H1 (cell line): ENCODE data around the gene SMTNL2. TPM values are rescaled to one million over a fixed set of nuclear protein-coding genes. Genes with fewer than 3 reads are reported as not detected.

ENCODE experiments used
- CTCF ChIA-PET: fragments of 300-600 bp; sonication (Branson Sonifier 250); formaldehyde crosslinking; loops from one replicate; lab custom pipeline; 2021; ENCODE audit not compliant: partially characterized antibody; lab: Charles Lee
- POLR2A ChIA-PET: fragments of 300-600 bp; sonication (Branson Sonifier 250); formaldehyde crosslinking; loops from one replicate; lab custom pipeline; 2021; ENCODE audit warnings: inconsistent platforms; ENCODE audit not compliant: partially characterized antibody; lab: Charles Lee
- DNase-seq, 2 experiments: peaks; one replicate each; pipeline versions ENCODE4 v3.0.0 to v3.0.0-alpha.2; 2010 to 2022; ENCODE audit warnings: low spot score in 2 of 2, low read depth in 1 of 2, mixed read lengths in 1 of 2
- FAIRE-seq: peaks from 2 replicates; lab custom pipeline; 2011; peaks lifted over from hg19 to GRCh38; lab: Jason Lieb, UNC
- H2AFZ ChIP-seq: 2 replicates; pipeline ENCODE4 v1.8.1; 2012; ENCODE audit warnings: low read length, inconsistent platforms
- H2AK5ac ChIP-seq: 2 replicates; pipeline ENCODE4 v1.6.1; 2013; ENCODE audit warnings: low read depth, low read length
- H2BK120ac ChIP-seq: replicated peaks from 2 replicates; pipeline ENCODE3; 2013; ENCODE audit warnings: low read depth, low read length, inconsistent platforms
- H2BK12ac ChIP-seq: 2 replicates; pipeline ENCODE4 v1.6.1; 2013; ENCODE audit warnings: low read depth, low read length
- H2BK15ac ChIP-seq: 2 replicates; pipeline ENCODE4 v1.6.1; 2013; ENCODE audit warnings: low read length
- H2BK20ac ChIP-seq: 2 replicates; pipeline ENCODE4 v1.6.1; 2013; ENCODE audit warnings: low read length
- H2BK5ac ChIP-seq: 2 replicates; pipeline ENCODE4 v1.6.1; 2013; ENCODE audit warnings: low read depth, low read length
- H3K14ac ChIP-seq: 2 replicates; pipeline ENCODE4 v1.6.1; 2013; ENCODE audit warnings: inconsistent platforms; ENCODE audit not compliant: insufficient read length
- H3K18ac ChIP-seq: 2 replicates; pipeline ENCODE4 v1.6.1; 2013; ENCODE audit warnings: low read length; ENCODE audit errors: extremely low read depth
- H3K23ac ChIP-seq: 2 replicates; pipeline ENCODE4 v1.6.1; 2013; ENCODE audit warnings: inconsistent platforms; ENCODE audit not compliant: insufficient read length
- H3K23me2 ChIP-seq: 2 replicates; pipeline ENCODE4 v1.6.1; 2013; ENCODE audit warnings: low read depth, low read length
- H3K27ac ChIP-seq: 2 replicates; pipeline ENCODE4 v1.6.1; 2011; ENCODE audit warnings: low read depth, low read length, inconsistent platforms
- H3K27me3 ChIP-seq, 4 experiments: replicated peaks in 1 of 4; 1 replicate in 1 of 4; 2 replicates in 3 of 4; pipeline versions ENCODE4 v1.6.1 to v1.8.1; 2011 to 2013; ENCODE audit warnings: low read length in 3 of 4, mild to moderate bottlenecking in 3 of 4, inconsistent platforms in 2 of 4, mixed read lengths in 2 of 4, moderate library complexity in 1 of 4; ENCODE audit not compliant: control insufficient read depth in 3 of 4, insufficient read depth in 3 of 4; ENCODE audit errors: extremely low read depth in 1 of 4
- H3K36me3 ChIP-seq, 4 experiments: 2 replicates each; pipeline versions ENCODE4 v1.6.1 to v1.8.1; 2011 to 2013; ENCODE audit warnings: mild to moderate bottlenecking in 4 of 4, low read length in 3 of 4, moderate library complexity in 2 of 4, control low read depth in 1 of 4, inconsistent platforms in 1 of 4; ENCODE audit not compliant: insufficient read depth in 4 of 4, control insufficient read depth in 2 of 4
- H3K4ac ChIP-seq: replicated peaks from 2 replicates; pipeline ENCODE3; 2013; ENCODE audit warnings: low read length, low read depth, mixed read lengths, inconsistent platforms; ENCODE audit not compliant: insufficient read length
- H3K4me1 ChIP-seq, 4 experiments: replicated peaks in 1 of 4; 1 replicate in 1 of 4; 2 replicates in 3 of 4; pipeline versions ENCODE4 v1.6.1 to v1.8.1; 2011 to 2013; ENCODE audit warnings: low read length in 3 of 4, inconsistent platforms in 2 of 4, mixed read lengths in 1 of 4; ENCODE audit not compliant: insufficient read depth in 4 of 4, control insufficient read depth in 3 of 4
- H3K4me2 ChIP-seq, 2 experiments: 2 replicates each; pipeline versions ENCODE4 v1.6.1 to v1.8.1; 2011 to 2013; ENCODE audit warnings: low read depth in 2 of 2, low read length in 2 of 2, control low read depth in 1 of 2, inconsistent platforms in 1 of 2, mild to moderate bottlenecking in 1 of 2; ENCODE audit not compliant: insufficient read depth in 1 of 2
- H3K4me3 ChIP-seq, 4 experiments: fragments of 200-600, 300-600 bp in 1 of 4; sonication (generic), shearing (Covaris generic), sonication (Bioruptor Twin) in 1 of 4; 2 replicates each; pipeline versions ENCODE4 v1.5.1 to v1.8.1; 2011 to 2016; ENCODE audit warnings: low read length in 4 of 4, low read depth in 3 of 4, control low read depth in 2 of 4, inconsistent platforms in 2 of 4, mild to moderate bottlenecking in 2 of 4, mixed read lengths in 1 of 4, moderate library complexity in 1 of 4; ENCODE audit not compliant: insufficient read depth in 2 of 4; ENCODE audit errors: extremely low read depth in 1 of 4
- H3K56ac ChIP-seq: replicated peaks from 2 replicates; pipeline ENCODE3; 2013; ENCODE audit warnings: low read depth, mild to moderate bottlenecking, mixed read lengths, low read length, inconsistent platforms; ENCODE audit not compliant: insufficient read length
- H3K79me1 ChIP-seq: 2 replicates; pipeline ENCODE4 v1.6.1; 2013; ENCODE audit warnings: low read depth, low read length, control low read depth
- H3K79me2 ChIP-seq, 2 experiments: 2 replicates each; pipeline versions ENCODE4 v1.6.1 to v1.8.1; 2012 to 2013; ENCODE audit warnings: low read length in 2 of 2, mild to moderate bottlenecking in 2 of 2, inconsistent platforms in 1 of 2; ENCODE audit not compliant: insufficient read depth in 2 of 2, control insufficient read depth in 1 of 2
- H3K9ac ChIP-seq, 4 experiments: replicated peaks in 1 of 4; 1 replicate in 1 of 4; 2 replicates in 3 of 4; pipeline versions ENCODE4 v1.6.1 to v1.8.1; 2011 to 2013; ENCODE audit warnings: low read depth in 3 of 4, low read length in 3 of 4, control low read depth in 2 of 4, mild to moderate bottlenecking in 2 of 4, moderate library complexity in 2 of 4, inconsistent platforms in 1 of 4; ENCODE audit errors: extremely low read depth in 1 of 4
- H3K9me3 ChIP-seq, 2 experiments: 2 replicates each; pipeline versions ENCODE4 v1.6.1 to v1.8.1; 2012 to 2013; ENCODE audit warnings: mild to moderate bottlenecking in 2 of 2, moderate library complexity in 2 of 2, control low read depth in 1 of 2, inconsistent platforms in 1 of 2, low read depth in 1 of 2, low read length in 1 of 2, mixed read lengths in 1 of 2; ENCODE audit not compliant: insufficient read depth in 2 of 2
- H4K20me1 ChIP-seq, 2 experiments: replicated peaks in 1 of 2; 2 replicates each; pipeline versions ENCODE3 to v1.8.1; 2011 to 2013; ENCODE audit warnings: inconsistent platforms in 2 of 2, low read length in 2 of 2, mild to moderate bottlenecking in 1 of 2; ENCODE audit not compliant: insufficient read depth in 2 of 2, control insufficient read depth in 1 of 2
- H4K5ac ChIP-seq: 2 replicates; pipeline ENCODE4 v1.6.1; 2013; ENCODE audit warnings: low read length, low read depth, mixed read lengths, inconsistent platforms; ENCODE audit not compliant: insufficient read length
- H4K8ac ChIP-seq: 2 replicates; pipeline ENCODE4 v1.8.0; 2013; ENCODE audit warnings: mild to moderate bottlenecking, moderate library complexity, low read length, inconsistent platforms; ENCODE audit not compliant: insufficient read depth; ENCODE audit errors: extremely low read depth
- H4K91ac ChIP-seq: replicated peaks from 2 replicates; pipeline ENCODE3; 2013; ENCODE audit warnings: low read length, mixed read lengths, inconsistent platforms; ENCODE audit not compliant: insufficient read length
- ASH2L ChIP-seq: fragments of 200-600, 300-600 bp; sonication (generic); IDR thresholded peaks from one replicate; pipeline ENCODE4 v1.7.1; 2017; ENCODE audit warnings: low read length
- EGR1 ChIP-seq: IDR thresholded peaks from 2 replicates; pipeline ENCODE4 v1.6.1; 2011; ENCODE audit warnings: low read depth, low read length, borderline replicate concordance
- HDAC2 ChIP-seq, 2 experiments: fragments of 300-600 bp in 1 of 2; sonication (generic) in 1 of 2; IDR thresholded peaks; 2 replicates each; pipeline ENCODE4 v1.6.1; 2011 to 2012; ENCODE audit warnings: low read depth in 2 of 2, low read length in 2 of 2, mild to moderate bottlenecking in 2 of 2, moderate library complexity in 2 of 2, borderline replicate concordance in 1 of 2, inconsistent platforms in 1 of 2
- MAFK ChIP-seq: IDR thresholded peaks from 2 replicates; pipeline ENCODE4 v1.6.1; 2012; ENCODE audit warnings: low read depth, mild to moderate bottlenecking, improper control_type of control experiment, low read length
- MAX ChIP-seq: IDR thresholded peaks from 2 replicates; pipeline ENCODE4 v1.6.1; 2012; ENCODE audit warnings: inconsistent platforms
- RBBP5 ChIP-seq: IDR thresholded peaks from 2 replicates; pipeline ENCODE4 v1.7.1; 2012; ENCODE audit warnings: low read depth, mild to moderate bottlenecking, inconsistent platforms, low read length, moderate library complexity, borderline replicate concordance
- SP2 ChIP-seq: IDR thresholded peaks from 2 replicates; pipeline ENCODE4 v1.6.1; 2012; ENCODE audit warnings: mild to moderate bottlenecking, low read length, inconsistent platforms
- SUZ12 ChIP-seq: fragments of 200-600 bp; sonication (generic); IDR thresholded peaks from 2 replicates; pipeline ENCODE4 v1.6.1; 2012; ENCODE audit warnings: mild to moderate bottlenecking, inconsistent platforms, low read length, moderate library complexity, mixed read lengths
- TAF1 ChIP-seq: IDR thresholded peaks from 2 replicates; pipeline ENCODE4 v1.6.1; 2011; ENCODE audit warnings: mild to moderate bottlenecking, low read depth, low read length
- WGBS, 2 experiments: shearing (Covaris generic) in 1 of 2; methylation state at CpG; one replicate each; pipeline versions ENCODE4 v1.1.6 to v1.1.7; 2013 to 2015; ENCODE audit warnings: low lambda C conversion rate in 2 of 2, mixed read lengths in 2 of 2, inconsistent platforms in 1 of 2, low coverage in 1 of 2, missing lambda C conversion rate in 1 of 2; ENCODE audit not compliant: insufficient replicate concordance in 2 of 2, insufficient coverage in 1 of 2, insufficient read length in 1 of 2; ENCODE audit errors: extremely low coverage in 1 of 2, missing lambda C conversion rate in 1 of 2; 5-methylcytosine and 5-hydroxymethylcytosine counted together
- polyA plus RNA-seq, 7 experiments: library from polyadenylated mRNA; depleted of rRNA in 3 of 7; stranded (reverse) in 5 of 7; unstranded in 2 of 7; fragments of >200 nt in 5 of 7; fragments of 200-250 nt in 2 of 7; gene quantifications; 1 replicate in 5 of 7; 2 replicates in 1 of 7; 4 replicates in 1 of 7; pipeline versions ENCODE4 v1.2.1 to v1.2.3, GENCODE V29; 2011 to 2013; ENCODE audit warnings: missing spikeins in 2 of 7, mixed read lengths in 2 of 7
- total RNA-seq: library from RNA; stranded (reverse); fragmentation: NEBNext Ultra II Directional; extraction: Animal tissue kit (Norgen Biotek cat#: 25700); gene quantifications from 2 replicates; pipeline ENCODE4 v1.2.1, GENCODE V29; 2021

The SMTNL2 gene
- total and polyA plus RNA-seq, 2 of the 8 experiments (the other 6 are each of a cell fraction or from before 2014, with no cell fraction given): 3.6 to 4.5 TPM

GRCh38 chr17:4572131-4572530 lies 12.2 kb upstream of the SMTNL2 start:
- 80% methylated on average over 9 of the region's 9 CpGs; no CpG with 5 or more reads in 1 of the 2 experiments for WGBS, 2 experiments
- no peak overlapping the region for H2BK20ac ChIP-seq
- H3K23ac ChIP-seq: no peak overlapping the region
- H3K79me2 ChIP-seq: no peaks in the 10 kb centered on the region
- H4K91ac ChIP-seq: no peak overlapping the region
- CTCF ChIA-PET: interaction anchor here (1.1 to 7.2 kb wide), 3 partner anchors 11 to 52 kb away, joined by 4 to 170 read pairs (median 10); partner anchors contain the start of gene GGT6
- H2BK120ac ChIP-seq: no peak overlapping the region
- H3K14ac ChIP-seq: no peak overlapping the region
- no peaks in the 10 kb centered on the region; the same call in 1 of the 2 replicates for H3K23me2 ChIP-seq
- H2BK5ac ChIP-seq: no peak overlapping the region
- H3K27ac ChIP-seq: no peak overlapping the region
- no peak overlapping the region for H4K8ac ChIP-seq
- no peak overlapping the region for H4K5ac ChIP-seq
- no peak overlapping the region for H2BK15ac ChIP-seq
- no peaks in the 10 kb centered on the region for H3K9me3 ChIP-seq
- no peak overlapping the region for H3K18ac ChIP-seq
- no peak overlapping the region for H3K4me2 ChIP-seq
- H3K27me3 ChIP-seq: no peaks in the 10 kb centered on the region
- POLR2A ChIA-PET: no interaction called here
- H3K36me3 ChIP-seq: no peaks in the 10 kb centered on the region
- no peak for TF ChIP-seq EGR1
- no peak for TF ChIP-seq HDAC2 (IDR thresholded peaks at IDR 0.05; ENCODE audit: borderline replicate concordance in 1 of 2, low read depth in 2 of 2, low read length in 2 of 2)
- TF ChIP-seq SP2: no peak
- no peak for TF ChIP-seq MAX
- no peak for TF ChIP-seq ASH2L
- TF ChIP-seq SUZ12: no peak
- no peak for TF ChIP-seq RBBP5
- no peak for TF ChIP-seq MAFK
- TF ChIP-seq TAF1: no peak
- no peak overlapping the region for H3K4me3 ChIP-seq
- no peak overlapping the region for H2AK5ac ChIP-seq
- no peak overlapping the region for H2AFZ ChIP-seq
- no peaks in the 10 kb centered on the region for H4K20me1 ChIP-seq
- no peak overlapping the region for H2BK12ac ChIP-seq
- no peak overlapping the region for H3K9ac ChIP-seq
- H3K56ac ChIP-seq: no peak overlapping the region
- no peak for DNase-seq
- H3K4me1 ChIP-seq: peaks cover 9 to 21% (median 15%) of the 10 kb centered on the region in 4 experiments
- no peaks in the 10 kb centered on the region for H3K79me1 ChIP-seq
- no peak overlapping the region for H3K4ac ChIP-seq
- no peak for FAIRE-seq
